IPS-15b (cell line): Measurements from ENCODE around the gene HS3ST3B1.
A peak's percentile ranks its signal among the peaks of the same experiment; 100 is the strongest.

Experiments
- H3K27me3 ChIP-seq: one replicate; pipeline ENCODE4 v1.6.1; 2013; ENCODE audit warnings: low read length; ENCODE audit not compliant: control insufficient read depth, insufficient read depth
- H3K36me3 ChIP-seq: one replicate; pipeline ENCODE4 v1.6.1; 2013; ENCODE audit warnings: low read length; ENCODE audit not compliant: control insufficient read depth, insufficient read depth
- H3K4me1 ChIP-seq: one replicate; pipeline ENCODE4 v1.6.1; 2013; ENCODE audit warnings: mild to moderate bottlenecking, low read length; ENCODE audit not compliant: control insufficient read depth, insufficient read depth
- H3K4me3 ChIP-seq: one replicate; pipeline ENCODE4 v1.5.1; 2013; ENCODE audit warnings: low read depth, low read length
- H3K9ac ChIP-seq: one replicate; pipeline ENCODE4 v1.6.1; 2013; ENCODE audit warnings: low read depth, mild to moderate bottlenecking, low read length
- H3K9me3 ChIP-seq: one replicate; pipeline ENCODE4 v1.6.1; 2013; ENCODE audit warnings: mild to moderate bottlenecking, low read length; ENCODE audit not compliant: control insufficient read depth, insufficient read depth

Gene HS3ST3B1

GRCh38 chr17:14296166-14296910 is 4.5 kb upstream of the HS3ST3B1 start:
- Histone ChIP-seq H3K4me1 (peaks cover 10% of the 10 kb centered on the region), H3K36me3 (no peaks in the 10 kb centered on the region), H3K9ac (no peak overlapping the region), H3K4me3 (peak overlapping the region; percentile 62), H3K9me3 (no peaks in the 10 kb centered on the region), H3K27me3 (peaks cover 64% of the 10 kb centered on the region)

- H3K9ac ChIP-seq = no peak overlapping the region
Measured at GRCh38 chr17:14297161-14297851, 3.6 kb upstream of the HS3ST3B1 start.

GRCh38 chr17:14298221-14298946 is 2.5 kb upstream of the HS3ST3B1 start:
- H3K4me3 ChIP-seq = peak overlapping the region; percentile 62
- no peak overlapping the region for H3K9ac ChIP-seq
- peaks cover 82% of the 10 kb centered on the region for H3K27me3 ChIP-seq
- H3K4me1 ChIP-seq = peaks cover 12% of the 10 kb centered on the region
- no peaks in the 10 kb centered on the region for H3K9me3 ChIP-seq
- H3K36me3 ChIP-seq = no peaks in the 10 kb centered on the region

More at GRCh38 chr17:14297161-14297851, 3.6 kb upstream of the HS3ST3B1 start:
- Histone ChIP-seq H3K4me3 (peak overlapping the region; percentile 62), H3K9me3 (no peaks in the 10 kb centered on the region), H3K27me3 (peaks cover 71% of the 10 kb centered on the region), H3K4me1 (peaks cover 10% of the 10 kb centered on the region), H3K36me3 (no peaks in the 10 kb centered on the region)

GRCh38 chr17:14298947-14299279 is 2.0 kb upstream of the HS3ST3B1 start:
- Histone ChIP-seq H3K4me3 (peak overlapping the region; percentile 62), H3K4me1 (peaks cover 13% of the 10 kb centered on the region), H3K27me3 (peaks cover 87% of the 10 kb centered on the region), H3K9me3 (no peaks in the 10 kb centered on the region), H3K9ac (no peak overlapping the region), H3K36me3 (no peaks in the 10 kb centered on the region)

GRCh38 chr17:14299280-14300141 is 1.4 kb upstream of the HS3ST3B1 start:
- no peaks in the 10 kb centered on the region for H3K9me3 ChIP-seq
- H3K4me3 ChIP-seq = peak overlapping the region; percentile 62
- no peaks in the 10 kb centered on the region for H3K36me3 ChIP-seq
- peaks cover 89% of the 10 kb centered on the region for H3K27me3 ChIP-seq
- no peak overlapping the region for H3K9ac ChIP-seq
- H3K4me1 ChIP-seq = peaks cover 16% of the 10 kb centered on the region

- peak overlapping the region; percentile 16 for H3K9ac ChIP-seq
- no peaks in the 10 kb centered on the region for H3K36me3 ChIP-seq
- H3K27me3 ChIP-seq = peaks cover 90% of the 10 kb centered on the region
- peak overlapping the region; percentile 81 for H3K4me3 ChIP-seq
- H3K4me1 ChIP-seq = peaks cover 22% of the 10 kb centered on the region
- H3K9me3 ChIP-seq = no peaks in the 10 kb centered on the region
Measured at GRCh38 chr17:14301279-14302090, 604 bp downstream of the HS3ST3B1 start.

- no peaks in the 10 kb centered on the region for H3K36me3 ChIP-seq
- H3K9ac ChIP-seq = peak overlapping the region; percentile 16
- H3K4me3 ChIP-seq = peak overlapping the region; percentile 81
- no peaks in the 10 kb centered on the region for H3K9me3 ChIP-seq
- peaks cover 26% of the 10 kb centered on the region for H3K4me1 ChIP-seq
- H3K27me3 ChIP-seq = peaks cover 90% of the 10 kb centered on the region
Measured at GRCh38 chr17:14302091-14302430, 1.2 kb downstream of the HS3ST3B1 start.

GRCh38 chr17:14302431-14303099 is 1.7 kb downstream of the HS3ST3B1 start:
- Histone ChIP-seq H3K4me3 (peak overlapping the region; percentile 81), H3K27me3 (peaks cover 85% of the 10 kb centered on the region), H3K9me3 (no peaks in the 10 kb centered on the region), H3K9ac (peak overlapping the region; percentile 16), H3K36me3 (no peaks in the 10 kb centered on the region), H3K4me1 (peaks cover 27% of the 10 kb centered on the region)

GRCh38 chr17:14303343-14304221 is 2.7 kb downstream of the HS3ST3B1 start:
- Histone ChIP-seq H3K36me3 (no peaks in the 10 kb centered on the region), H3K4me1 (peaks cover 37% of the 10 kb centered on the region), H3K4me3 (peak overlapping the region; percentile 81), H3K27me3 (peaks cover 77% of the 10 kb centered on the region), H3K9me3 (no peaks in the 10 kb centered on the region), H3K9ac (no peak overlapping the region)
